ENCODE measurements around the gene MND1. TPM values are rescaled to one million over a fixed set of nuclear protein-coding genes. Genes with fewer than 3 reads are reported as not detected.
"Not testable (repeated sequence)": the region's sequence is repeated elsewhere in the genome, so short reads cannot be mapped to it uniquely, and the experiment has no call there.

MND1 gene
- total RNA-seq, 1 experiment from 2014 or later, result 19.3 TPM

DNA sequence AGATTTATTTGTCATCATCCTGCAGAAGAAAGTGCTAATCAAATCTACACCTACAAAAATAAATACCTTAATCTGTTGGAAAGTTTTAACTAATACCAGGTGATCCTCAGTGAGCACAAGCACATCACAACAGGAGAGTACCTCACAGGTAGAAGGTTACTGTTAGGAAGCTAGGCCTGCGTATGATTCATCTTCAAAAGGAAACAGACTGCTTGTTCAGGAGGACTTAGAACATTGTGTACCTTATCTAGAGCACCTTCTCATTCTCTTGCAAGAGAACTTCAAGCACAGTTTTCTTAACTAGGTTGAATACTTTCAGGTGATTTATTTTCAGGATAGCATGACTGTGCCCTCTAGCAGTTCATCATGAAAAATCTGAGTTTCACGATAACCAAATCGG is 54.2 kb downstream of the MND1 start:
- Histone ChIP-seq H3K4me1 (replicated peaks) (peaks cover 3% of the 10 kb centered on the region; the same call in 1 of the 2 replicates), H3K36me3 (peaks cover 4% of the 10 kb centered on the region), H3K4me3 (no peak overlapping the region), H3K9me3 (replicated peaks) (no peaks in the 10 kb centered on the region), H3K27ac (no peak overlapping the region), H3K27me3 (replicated peaks) (no peaks in the 10 kb centered on the region)
- no peak for DNase-seq (ENCODE audit: low read depth in 1 of 2, low spot score in 2 of 2)

DNA sequence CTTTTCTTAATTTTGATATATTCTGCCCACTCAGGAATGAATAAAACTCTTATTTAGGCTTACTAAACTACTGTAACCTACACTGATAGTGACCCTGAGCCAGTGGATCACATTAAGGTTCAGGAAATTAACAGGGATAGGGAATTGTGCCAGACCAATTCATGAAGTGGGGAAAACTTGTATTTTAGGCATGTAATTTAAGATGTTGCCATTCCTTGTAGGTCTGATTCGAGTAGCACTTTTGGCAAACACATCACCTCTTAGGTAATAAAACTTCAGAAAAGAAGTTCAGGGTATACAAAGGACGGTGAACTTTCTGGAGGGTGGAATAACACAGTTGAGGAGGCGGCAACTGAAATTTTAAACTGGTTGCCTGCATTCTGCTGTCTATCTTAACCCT is 54.9 kb downstream of the MND1 start:
- H3K27me3 ChIP-seq (replicated peaks), result no peaks in the 10 kb centered on the region
- H3K4me1 ChIP-seq (replicated peaks), result peaks cover 3% of the 10 kb centered on the region; the same call in 1 of the 2 replicates
- peaks cover 4% of the 10 kb centered on the region for H3K36me3 ChIP-seq
- DNase-seq (ENCODE audit: low read depth in 1 of 2, low spot score in 2 of 2), result no peak
- H3K4me3 ChIP-seq, result no peak overlapping the region
- no peaks in the 10 kb centered on the region for H3K9me3 ChIP-seq (replicated peaks)
- H3K27ac ChIP-seq, result no peak overlapping the region

DNA sequence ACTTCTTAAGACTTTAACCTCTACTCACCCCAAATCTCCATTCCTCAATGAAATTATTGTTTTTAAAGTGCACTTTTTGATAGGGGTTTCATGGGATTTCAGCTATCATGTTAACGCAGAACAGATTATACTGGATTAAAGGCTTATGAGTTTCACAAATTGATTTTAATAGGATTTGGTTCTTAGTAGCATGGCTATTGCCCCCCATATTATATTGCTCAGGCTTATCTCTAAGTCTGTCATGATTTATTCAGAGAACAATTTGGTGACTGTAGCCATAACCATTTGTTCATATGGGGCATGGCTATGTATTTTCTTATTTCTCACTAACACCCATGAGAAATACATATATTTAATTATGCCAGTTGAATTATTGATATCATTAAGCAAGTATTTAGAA is 57.0 kb downstream of the MND1 start:
- Histone ChIP-seq H3K36me3 (peaks cover 4% of the 10 kb centered on the region), H3K9me3 (replicated peaks) (no peaks in the 10 kb centered on the region), H3K4me1 (replicated peaks) (peaks cover 3% of the 10 kb centered on the region; the same call in 1 of the 2 replicates), H3K27me3 (replicated peaks) (no peaks in the 10 kb centered on the region), H3K27ac (no peak overlapping the region), H3K4me3 (no peak overlapping the region)
- DNase-seq (ENCODE audit: low read depth in 1 of 2, low spot score in 2 of 2), result no peak

DNA sequence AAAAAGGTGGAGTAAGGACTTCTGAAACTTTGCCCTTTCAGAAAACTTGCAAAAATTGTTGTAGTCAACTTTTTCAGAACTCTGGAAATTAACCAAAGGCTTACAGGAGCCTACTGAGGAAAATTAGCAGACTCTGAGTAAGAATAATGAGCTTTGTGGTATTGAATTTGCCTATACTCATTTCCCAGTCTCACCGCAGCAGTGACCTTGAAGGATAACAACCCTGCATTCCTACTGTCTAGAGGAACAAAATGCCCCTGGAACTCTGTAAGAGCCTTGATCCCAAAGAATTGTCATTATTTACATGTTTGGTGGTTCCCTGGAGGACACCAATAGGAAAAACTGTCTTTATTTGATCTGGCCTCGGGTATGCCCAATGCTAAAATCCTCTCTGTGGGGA is 57.9 kb downstream of the MND1 start:
- H3K4me3 ChIP-seq, result no peak overlapping the region
- no peaks in the 10 kb centered on the region for H3K27me3 ChIP-seq (replicated peaks)
- H3K9me3 ChIP-seq (replicated peaks), result no peaks in the 10 kb centered on the region
- H3K27ac ChIP-seq, result no peak overlapping the region
- peaks cover 3% of the 10 kb centered on the region; the same call in 1 of the 2 replicates for H3K4me1 ChIP-seq (replicated peaks)
- DNase-seq (ENCODE audit: low read depth in 1 of 2, low spot score in 2 of 2), result peak in 1 of 2 experiments; percentile 14
- H3K36me3 ChIP-seq, result peaks cover 4% of the 10 kb centered on the region

DNA sequence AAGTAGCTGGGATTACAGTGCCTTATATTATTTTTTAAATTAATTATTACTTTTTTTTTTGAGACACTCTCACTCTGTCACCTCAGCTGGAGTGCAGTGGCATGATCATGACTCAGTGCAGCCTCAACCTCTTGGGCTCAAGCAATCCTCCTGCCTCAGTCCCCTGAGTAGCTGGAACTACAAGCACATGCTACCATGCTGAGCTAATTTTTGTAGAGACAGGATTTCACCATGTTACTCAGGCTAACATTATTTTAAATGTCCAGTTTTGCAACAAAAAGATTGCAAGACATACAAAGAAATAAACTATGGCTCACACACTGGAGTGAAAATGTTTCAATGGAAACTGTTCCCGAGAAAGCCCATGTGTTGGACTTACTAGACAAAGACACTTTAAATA is 59.2 kb downstream of the MND1 start:
- peaks cover 3% of the 10 kb centered on the region; the same call in 1 of the 2 replicates for H3K4me1 ChIP-seq (replicated peaks)
- DNase-seq (ENCODE audit: low read depth in 1 of 2, low spot score in 2 of 2), result no peak
- no peaks in the 10 kb centered on the region for H3K27me3 ChIP-seq (replicated peaks)
- H3K36me3 ChIP-seq, result peaks cover 4% of the 10 kb centered on the region
- no peak overlapping the region for H3K27ac ChIP-seq
- H3K9me3 ChIP-seq (replicated peaks), result no peaks in the 10 kb centered on the region
- no peak overlapping the region for H3K4me3 ChIP-seq

DNA sequence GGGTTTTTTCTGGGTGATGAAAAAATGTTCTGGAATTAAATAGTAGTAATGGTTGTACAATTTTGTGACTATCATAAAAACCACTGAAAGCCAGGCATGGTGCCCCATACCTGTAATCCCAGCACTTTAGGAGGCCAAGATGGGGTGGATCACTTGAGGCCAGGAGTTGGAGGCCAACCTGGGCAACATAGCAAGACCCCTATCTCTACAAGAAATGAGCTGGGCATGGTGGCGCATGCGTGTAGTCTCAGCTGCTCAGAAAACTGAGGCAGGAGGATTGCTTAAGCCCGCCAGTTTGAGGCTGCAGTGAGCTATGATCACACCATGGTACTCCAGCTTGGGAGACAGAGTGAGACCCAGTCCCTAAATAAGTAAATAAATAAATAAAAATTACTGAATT is 63.4 kb downstream of the MND1 start:
- H3K9me3 ChIP-seq (replicated peaks), result no peaks in the 10 kb centered on the region
- DNase-seq (ENCODE audit: low read depth in 1 of 2, low spot score in 2 of 2), result no peak

DNA sequence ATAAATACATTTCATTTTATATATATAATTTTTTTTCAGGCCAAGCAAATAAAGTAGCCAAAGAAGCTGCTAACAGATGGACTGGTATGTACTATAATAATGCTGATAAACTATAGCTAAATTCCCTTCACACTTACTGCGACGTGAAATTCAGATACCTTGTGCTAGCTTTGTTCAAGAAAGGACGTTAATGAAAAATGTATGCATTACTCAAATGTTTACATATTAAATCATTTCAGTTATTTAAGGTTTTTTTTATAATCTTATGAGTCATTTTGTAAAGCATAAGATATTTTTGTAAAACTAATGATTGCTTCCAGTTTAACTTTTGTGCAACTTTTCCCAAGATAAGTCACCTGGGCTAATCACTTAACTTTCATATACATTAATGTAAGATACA is 64.4 kb downstream of the MND1 start:
- no peak overlapping the region for H3K4me3 ChIP-seq
- no peak for DNase-seq (ENCODE audit: low read depth in 1 of 2, low spot score in 2 of 2)
- H3K27ac ChIP-seq, result no peak overlapping the region
- 0 out of 2 replicates have a peak, but pooled peaks cover 3% of the 10 kb centered on the region for H3K36me3 ChIP-seq
- no peaks in the 10 kb centered on the region for H3K27me3 ChIP-seq (replicated peaks)
- no peaks in the 10 kb centered on the region for H3K9me3 ChIP-seq (replicated peaks)
- H3K4me1 ChIP-seq (replicated peaks), result peaks cover 8% of the 10 kb centered on the region

More for the DNA sequence above, 63.4 kb downstream of the MND1 start:
- Histone ChIP-seq H3K4me1 (replicated peaks) (peaks cover 8% of the 10 kb centered on the region), H3K36me3 (peaks cover 1% of the 10 kb centered on the region; the same call in 1 of the 2 replicates), H3K27ac (no peak overlapping the region), H3K4me3 (no peak overlapping the region), H3K27me3 (replicated peaks) (no peaks in the 10 kb centered on the region)

DNA sequence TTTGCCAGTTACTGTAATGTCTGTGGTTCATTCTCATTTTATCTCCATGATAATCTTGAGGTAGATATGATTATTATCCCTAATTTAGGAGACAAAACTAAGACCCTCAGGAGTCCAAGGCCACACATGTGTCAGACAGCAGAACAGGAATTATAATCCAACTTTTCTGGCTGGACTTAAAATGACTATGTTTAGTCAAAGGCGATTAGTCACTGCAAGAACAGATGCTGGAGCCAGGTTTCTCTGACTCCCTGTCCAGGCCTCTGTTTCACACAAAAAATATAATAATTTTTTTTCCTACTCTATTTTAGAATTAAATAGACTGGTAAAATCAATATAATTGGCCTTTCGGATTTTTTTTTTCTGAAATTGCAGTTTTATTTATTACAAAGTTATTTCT is 64.9 kb downstream of the MND1 start:
- H3K36me3 ChIP-seq, result 0 out of 2 replicates have a peak, but pooled peaks cover 3% of the 10 kb centered on the region
- peaks cover 8% of the 10 kb centered on the region for H3K4me1 ChIP-seq (replicated peaks)
- no peaks in the 10 kb centered on the region for H3K9me3 ChIP-seq (replicated peaks)
- no peak overlapping the region for H3K27ac ChIP-seq
- no peak overlapping the region for H3K4me3 ChIP-seq
- peak in 1 of 2 experiments; percentile 18 for DNase-seq (ENCODE audit: low read depth in 1 of 2, low spot score in 2 of 2)
- no peaks in the 10 kb centered on the region for H3K27me3 ChIP-seq (replicated peaks)

DNA sequence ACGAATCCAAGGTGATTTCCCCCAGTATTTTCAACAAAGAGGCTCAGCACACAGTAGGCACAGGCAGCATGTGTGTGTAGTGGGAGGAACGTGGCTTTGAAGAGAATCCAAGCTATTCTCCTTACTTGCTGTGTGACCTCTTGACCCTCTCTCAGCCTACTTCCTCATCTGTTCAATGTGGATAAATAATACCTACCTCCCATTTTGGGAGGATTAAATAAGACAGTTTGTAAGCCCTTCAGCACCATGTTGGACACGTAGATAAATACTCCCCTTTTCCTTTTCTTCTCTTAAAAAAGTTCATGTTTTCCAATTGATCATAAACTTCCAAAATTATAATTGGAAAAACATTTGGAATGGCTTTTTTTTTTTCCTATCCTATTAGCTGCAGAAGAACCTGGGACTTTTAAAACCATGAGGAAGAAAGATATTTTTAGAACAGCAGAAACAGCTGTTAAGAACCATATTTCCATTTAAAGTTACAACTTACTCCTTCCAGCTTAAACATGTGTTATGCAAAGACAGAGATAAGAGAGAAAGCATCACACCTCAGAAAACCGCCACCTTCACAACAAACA is 65.5 kb downstream of the MND1 start:
- DNase-seq (ENCODE audit: low read depth in 1 of 2, low spot score in 2 of 2), result no peak

DNA sequence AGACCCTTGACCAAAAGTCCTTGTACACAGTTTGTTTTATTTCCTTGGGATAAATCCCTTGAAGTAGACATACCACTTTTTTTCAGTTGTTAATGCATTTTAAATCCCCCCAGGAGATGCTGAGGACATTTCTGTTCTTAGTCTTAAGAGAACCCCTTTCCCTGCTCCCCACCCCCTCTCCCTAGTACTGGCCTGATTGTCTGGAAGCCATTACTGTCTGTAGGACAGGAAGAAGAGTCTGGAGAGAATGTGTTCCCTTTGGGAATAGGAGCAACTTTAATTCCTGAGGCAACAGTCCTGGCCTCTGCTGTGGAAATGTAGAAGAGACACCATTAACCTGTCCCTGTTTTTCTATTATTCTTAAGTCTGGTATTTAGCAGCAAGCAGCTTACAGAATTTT is 69.4 kb downstream of the MND1 start:
- Histone ChIP-seq H3K36me3 (0 out of 2 replicates have a peak, but pooled peaks cover 3% of the 10 kb centered on the region), H3K4me3 (no peak overlapping the region), H3K27me3 (replicated peaks) (no peaks in the 10 kb centered on the region), H3K4me1 (replicated peaks) (peaks cover 14% of the 10 kb centered on the region), H3K27ac (no peak overlapping the region), H3K9me3 (replicated peaks) (no peaks in the 10 kb centered on the region)
- no peak for DNase-seq (ENCODE audit: low read depth in 1 of 2, low spot score in 2 of 2)

More for the DNA sequence above, 65.5 kb downstream of the MND1 start:
- H3K4me3 ChIP-seq, result no peak overlapping the region
- 0 out of 2 replicates have a peak, but pooled peaks cover 3% of the 10 kb centered on the region for H3K36me3 ChIP-seq
- H3K4me1 ChIP-seq (replicated peaks), result peaks cover 8% of the 10 kb centered on the region
- H3K27ac ChIP-seq, result peak overlapping the region; percentile 37; the same call in 1 of the 2 replicates
- H3K9me3 ChIP-seq (replicated peaks), result no peaks in the 10 kb centered on the region
- H3K27me3 ChIP-seq (replicated peaks), result no peaks in the 10 kb centered on the region

DNA sequence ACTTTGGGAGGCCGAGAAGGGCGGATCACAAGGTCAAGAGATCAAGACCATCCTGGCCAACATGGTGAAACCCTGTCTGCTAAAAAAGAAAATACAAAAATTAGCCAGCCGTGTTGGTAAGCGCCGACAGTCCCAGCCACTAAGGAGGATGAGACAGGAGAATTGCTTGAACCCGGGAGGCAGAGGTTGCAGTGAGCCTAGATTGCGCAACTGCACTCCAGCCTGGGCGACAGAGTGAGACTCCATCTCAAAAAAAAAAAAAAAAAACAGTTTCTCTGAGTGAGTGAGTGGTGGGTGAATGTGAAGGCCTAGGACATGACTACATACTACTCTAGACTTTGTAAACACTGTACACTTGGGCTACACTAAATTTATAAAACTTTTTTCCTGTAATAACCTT is 72.0 kb downstream of the MND1 start:
- H3K9me3 ChIP-seq (replicated peaks); H3K36me3 ChIP-seq; H3K4me1 ChIP-seq (replicated peaks); DNase-seq (ENCODE audit: low read depth in 1 of 2, low spot score in 2 of 2); H3K4me3 ChIP-seq; H3K27me3 ChIP-seq (replicated peaks); H3K27ac ChIP-seq: not testable (repeated sequence)

DNA sequence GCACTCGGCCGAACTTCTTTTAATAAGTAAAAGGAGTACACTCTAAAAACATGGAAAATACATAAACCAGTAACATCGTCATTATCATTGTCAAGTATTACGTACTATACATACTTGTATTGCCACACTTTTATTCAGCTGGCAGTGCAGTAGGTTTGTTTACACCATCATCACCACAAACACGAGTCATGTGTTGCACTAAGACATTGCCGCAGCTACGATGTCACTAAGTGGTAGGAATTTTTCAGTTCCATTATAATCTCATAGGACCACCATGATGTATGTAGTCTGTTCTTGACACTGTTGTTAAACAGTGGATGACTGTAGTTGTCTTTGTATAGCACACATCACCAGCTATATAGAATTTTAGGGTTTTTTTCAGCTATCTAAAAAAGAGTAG is 73.6 kb downstream of the MND1 start:
- Histone ChIP-seq H3K27me3 (replicated peaks) (no peaks in the 10 kb centered on the region), H3K4me1 (replicated peaks) (peaks cover 6% of the 10 kb centered on the region; the same call in 1 of the 2 replicates), H3K36me3 (no peaks in the 10 kb centered on the region), H3K9me3 (replicated peaks) (no peaks in the 10 kb centered on the region), H3K27ac (no peak overlapping the region), H3K4me3 (no peak overlapping the region)
- peak in 1 of 2 experiments; percentile 7 for DNase-seq (ENCODE audit: low read depth in 1 of 2, low spot score in 2 of 2)

DNA sequence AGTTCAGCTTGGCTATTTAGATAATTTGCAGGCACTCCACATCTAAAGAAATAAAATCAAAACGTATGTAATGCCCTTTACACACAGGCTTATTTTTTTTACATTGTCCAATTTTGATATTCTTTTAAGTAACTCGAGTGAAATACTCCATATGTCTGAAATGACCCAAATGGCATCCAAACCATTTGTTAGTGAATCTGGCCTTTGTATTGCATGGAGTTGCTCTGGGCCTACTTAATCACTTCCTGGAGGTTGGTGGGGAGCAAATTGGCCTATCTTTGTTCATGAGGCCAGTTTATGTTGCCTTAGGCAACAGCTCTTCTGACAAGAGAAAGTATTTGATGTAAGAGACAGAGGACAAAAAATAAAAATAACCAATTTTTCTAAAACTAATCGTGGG is 74.1 kb downstream of the MND1 start:
- Histone ChIP-seq H3K4me1 (replicated peaks) (peaks cover 6% of the 10 kb centered on the region; the same call in 1 of the 2 replicates), H3K27ac (no peak overlapping the region), H3K36me3 (no peaks in the 10 kb centered on the region), H3K9me3 (replicated peaks) (no peaks in the 10 kb centered on the region), H3K27me3 (replicated peaks) (no peaks in the 10 kb centered on the region), H3K4me3 (no peak overlapping the region)
- no peak for DNase-seq (ENCODE audit: low read depth in 1 of 2, low spot score in 2 of 2)

DNA sequence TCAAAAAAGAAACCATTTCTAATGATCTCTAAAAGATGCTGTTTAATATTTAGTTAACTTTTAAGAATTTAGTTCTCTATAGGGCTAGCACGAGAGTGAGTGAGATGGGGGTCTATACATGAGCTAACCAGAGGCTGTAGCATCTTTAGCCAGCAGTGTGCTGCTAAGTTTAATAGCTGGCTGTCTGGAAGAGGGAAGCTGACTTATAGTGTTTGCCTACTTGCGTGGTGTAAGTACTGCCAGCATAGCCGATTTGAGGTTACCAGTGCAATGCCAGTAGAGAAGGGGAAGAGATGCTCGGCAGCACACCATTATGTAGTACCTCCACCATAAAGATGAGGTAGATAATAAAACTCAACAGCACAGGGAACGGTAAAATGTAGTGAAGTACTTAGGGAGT is 74.5 kb downstream of the MND1 start:
- no peak overlapping the region for H3K27ac ChIP-seq

More for the DNA sequence above, 74.5 kb downstream of the MND1 start:
- Histone ChIP-seq H3K4me3 (no peak overlapping the region), H3K27me3 (replicated peaks) (no peaks in the 10 kb centered on the region), H3K36me3 (no peaks in the 10 kb centered on the region), H3K4me1 (replicated peaks) (peaks cover 6% of the 10 kb centered on the region; the same call in 1 of the 2 replicates), H3K9me3 (replicated peaks) (no peaks in the 10 kb centered on the region)
- DNase-seq (ENCODE audit: low read depth in 1 of 2, low spot score in 2 of 2), result no peak
